HepG2 (cell line): Measurements from ENCODE around the gene TCAF1. TPM values are rescaled to one million over a fixed set of nuclear protein-coding genes. Genes with fewer than 3 reads are reported as not detected.

Experiments
- ATAC-seq: fragments of 200-7000 bp; cut with Tn5 transposase; 3 replicates; pipeline ENCODE4 v1.9.1; 2020; ENCODE audit warnings: mild to moderate bottlenecking, moderate library complexity
- BruUV-seq: library from RNA; stranded (reverse); fragments of 400-500 nt; replicated peaks from 2 replicates; lab custom pipeline; 2021; lab: Mats Ljungman, UMichigan
- CTCF ChIA-PET: fragments of 300-600 bp; formaldehyde crosslinking; extraction: SDS; loops from one replicate; lab custom pipeline; 2021; ENCODE audit warnings: low total read pairs, inconsistent platforms, low intra/inter-chr PET ratio; lab: Yijun Ruan, JAX
- POLR2A ChIA-PET: fragments of 350-600 bp; sonication (Branson Sonifier 250); formaldehyde crosslinking; loops from one replicate; lab custom pipeline; 2020; ENCODE audit warnings: antibody characterized with exemption, inconsistent platforms; lab: Yijun Ruan, JAX
- DNase-seq: peaks from one replicate; pipeline ENCODE4 v3.0.0-alpha.2; 2015; ENCODE audit warnings: low spot score
- FAIRE-seq: peaks from 3 replicates; lab custom pipeline; 2011; peaks lifted over from hg19 to GRCh38; lab: Jason Lieb, UNC
- H2AFZ ChIP-seq: one replicate; pipeline ENCODE4 v1.6.1; 2011; ENCODE audit warnings: low read length, inconsistent platforms
- H3K27ac ChIP-seq: fragments of 300-600 bp; 3 replicates; pipeline ENCODE4 v1.8.0; 2011; ENCODE audit warnings: mixed run types, mild to moderate bottlenecking, mixed read lengths, low read length, inconsistent platforms; ENCODE audit not compliant: insufficient read depth; ENCODE audit errors: extremely low read length
- H3K27me3 ChIP-seq, 2 experiments: fragments of 200-600 bp in 1 of 2; 2 replicates in 1 of 2; 3 replicates in 1 of 2; pipeline versions ENCODE4 v1.6.0 to v1.8.0; 2011; ENCODE audit warnings: low read length in 2 of 2, mild to moderate bottlenecking in 2 of 2, moderate library complexity in 2 of 2, inconsistent platforms in 1 of 2; ENCODE audit not compliant: insufficient read depth in 2 of 2, control insufficient read depth in 1 of 2
- H3K36me3 ChIP-seq, 2 experiments: fragments of 200-600 bp in 1 of 2; replicated peaks in 1 of 2; 2 replicates in 1 of 2; 3 replicates in 1 of 2; pipeline versions ENCODE4 v1.5.1 to v1.8.0; 2011; ENCODE audit warnings: low read length in 2 of 2, inconsistent platforms in 1 of 2; ENCODE audit not compliant: insufficient read depth in 2 of 2, control insufficient read depth in 1 of 2
- H3K4me1 ChIP-seq: 2 replicates; pipeline ENCODE4 v1.5.1; 2012; ENCODE audit warnings: low read length, inconsistent platforms; ENCODE audit not compliant: insufficient read depth
- H3K4me2 ChIP-seq: 2 replicates; pipeline ENCODE4 v1.6.0; 2011; ENCODE audit warnings: low read depth, low read length, inconsistent platforms
- H3K4me3 ChIP-seq, 3 experiments: fragments of 200-600 bp in 1 of 3; sonication (generic), shearing (Covaris generic) in 1 of 3; replicated peaks in 1 of 3; 2 replicates each; pipeline ENCODE4 v1.5.1; 2011 to 2016; ENCODE audit warnings: low read length in 3 of 3, inconsistent platforms in 2 of 3, low read depth in 2 of 3, mild to moderate bottlenecking in 2 of 3, control low read depth in 1 of 3, mixed read lengths in 1 of 3; ENCODE audit not compliant: insufficient read depth in 1 of 3
- H3K79me2 ChIP-seq: one replicate; pipeline ENCODE4 v1.6.1; 2011; ENCODE audit warnings: low read length, inconsistent platforms; ENCODE audit not compliant: insufficient read depth
- H3K9ac ChIP-seq: 2 replicates; pipeline ENCODE4 v1.6.0; 2011; ENCODE audit warnings: mild to moderate bottlenecking, low read depth, low read length, inconsistent platforms; ENCODE audit not compliant: insufficient read depth
- H3K9me3 ChIP-seq: 2 replicates; pipeline ENCODE4 v1.5.1; 2012; ENCODE audit warnings: mild to moderate bottlenecking, low read length
- H4K20me1 ChIP-seq: 2 replicates; pipeline ENCODE4 v1.6.0; 2011; ENCODE audit warnings: inconsistent platforms, mild to moderate bottlenecking, low read length, moderate library complexity; ENCODE audit not compliant: insufficient read depth
- EEA1 ChIP-seq: sonication (generic); formaldehyde crosslinking; IDR thresholded peaks from 2 replicates; pipeline ENCODE4 v1.5.1; 2020; ENCODE audit warnings: mild to moderate bottlenecking, missing genetic modification reagents, borderline replicate concordance
- PAX8 ChIP-seq: sonication (generic); formaldehyde crosslinking; IDR thresholded peaks from 2 replicates; pipeline ENCODE4 v1.8.0; 2022; ENCODE audit warnings: mild to moderate bottlenecking, missing genetic modification reagents, borderline replicate concordance
- RAD21 ChIP-seq: fragments of 450-650 bp; formaldehyde crosslinking; IDR thresholded peaks from 2 replicates; pipeline ENCODE4 v1.5.0; 2020; ENCODE audit warnings: mild to moderate bottlenecking
- RFX3 ChIP-seq: IDR thresholded peaks from 2 replicates; pipeline ENCODE4 v1.6.1; 2016; ENCODE audit warnings: missing biosample characterization, missing genetic modification reagents
- ZFAT ChIP-seq: sonication (generic); formaldehyde crosslinking; conservative IDR thresholded peaks from 2 replicates; pipeline ENCODE4 v1.8.1; 2023; ENCODE audit warnings: missing genetic modification reagents, inconsistent platforms
- ZFY ChIP-seq: sonication (generic); formaldehyde crosslinking; IDR thresholded peaks from 2 replicates; pipeline ENCODE4 v1.4.0; 2020; ENCODE audit warnings: missing genetic modification reagents
- ZKSCAN8 ChIP-seq: IDR thresholded peaks from 2 replicates; pipeline ENCODE4 v1.6.1; 2016; ENCODE audit warnings: borderline replicate concordance, missing genetic modification reagents, missing compliant biosample characterization
- ZNF180 ChIP-seq: sonication (generic); formaldehyde crosslinking; IDR thresholded peaks from 2 replicates; pipeline ENCODE4 v1.4.0; 2020; ENCODE audit warnings: low read depth, missing genetic modification reagents, borderline replicate concordance
- ZNF383 ChIP-seq: sonication (generic); formaldehyde crosslinking; IDR thresholded peaks from 2 replicates; pipeline ENCODE4 v1.4.0; 2020; ENCODE audit warnings: missing genetic modification reagents, mild to moderate bottlenecking, borderline replicate concordance
- ZNF883 ChIP-seq: sonication (generic); formaldehyde crosslinking; IDR thresholded peaks from 2 replicates; pipeline ENCODE4 v1.5.1; 2020; ENCODE audit warnings: mild to moderate bottlenecking, missing genetic modification reagents; ENCODE audit errors: not compliant biosample characterization
- WGBS: methylation state at CpG from one replicate; pipeline ENCODE4 v1.1.6; 2017; ENCODE audit warnings: low lambda C conversion rate; 5-methylcytosine and 5-hydroxymethylcytosine counted together
- in situ Hi-C: cut with HindIII; loops from 2 replicates; pipeline ENCODE4 v1.10.0; 2017; ENCODE audit warnings: low pct_unique_long_range_greater_than_20kb; ENCODE audit not compliant: extremely low pct_ligation_motif_present
- intact Hi-C: fragments of 100-400 bp; cut with micrococcal nuclease; formaldehyde crosslinking; loops from one replicate; pipeline ENCODE4 v1.10.0; 2022; ENCODE audit not compliant: unreplicated experiment
- polyA plus RNA-seq, 8 experiments: library from polyadenylated mRNA; depleted of rRNA in 3 of 8; stranded (reverse) in 7 of 8; unstranded in 1 of 8; fragments of >200 nt; fragmentation: Illumina TruSeq in 4 of 8; extraction: Trizol in 4 of 8; gene quantifications; 2 replicates each; pipeline versions ENCODE4 v1.2.1 to v1.2.3, GENCODE V29; 2011 to 2016; ENCODE audit warnings: low read depth in 4 of 8, missing spikeins in 1 of 8, mixed read lengths in 1 of 8; ENCODE audit not compliant: insufficient read depth in 1 of 8
- total RNA-seq, 5 experiments: library from RNA; depleted of rRNA; stranded (reverse); fragments of >200 nt; fragmentation: Illumina TruSeq; extraction: Trizol; gene quantifications; 2 replicates each; pipeline ENCODE4 v1.2.3, GENCODE V29; 2016; ENCODE audit warnings: low read depth in 1 of 5
- TF ChIP-seq, protein P1 (sequence below): sonication (generic); formaldehyde crosslinking; IDR thresholded peaks from 2 replicates; pipeline ENCODE4 v1.4.0; 2020; ENCODE audit warnings: low read depth, mild to moderate bottlenecking, missing genetic modification reagents

Gene TCAF1
- total and polyA plus RNA-seq, 2 of the 13 experiments (the other 11 are each of a cell fraction or from before 2014, with no cell fraction given): 36.2 to 101 TPM

DNA sequence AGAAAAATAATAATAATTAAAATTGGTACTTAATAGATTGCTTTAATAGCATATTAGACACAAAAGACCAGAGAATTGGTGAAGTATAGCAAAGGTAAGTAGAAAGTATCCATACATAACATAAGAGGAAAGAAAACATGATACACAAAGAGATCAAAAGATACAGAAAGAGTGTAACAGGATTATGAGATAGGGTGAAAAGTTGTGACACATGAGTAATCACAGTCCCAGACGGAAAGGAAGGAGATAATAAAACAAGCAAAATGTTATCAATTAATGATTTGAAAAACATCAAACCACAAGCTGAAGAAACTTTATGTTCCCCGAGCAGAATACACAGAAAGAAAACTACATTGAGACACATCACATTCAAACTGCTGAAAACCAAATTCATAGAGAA is 10.5 kb downstream of the TCAF1 start:
- in situ Hi-C loops: loop anchor here (25.0 kb wide), 1 partner anchor 496 kb away; no protein-coding TSS in a partner anchor
- Histone ChIP-seq H3K4me2 (no peak overlapping the region), H3K4me3 (no peak overlapping the region), H3K79me2 (peaks cover 91% of the 10 kb centered on the region), H2AFZ (no peak overlapping the region), H4K20me1 (peaks cover 28% of the 10 kb centered on the region), H3K9me3 (no peaks in the 10 kb centered on the region), H3K27me3 (no peaks in the 10 kb centered on the region), H3K4me1 (peaks cover 32% of the 10 kb centered on the region), H3K36me3 (no peaks in the 10 kb centered on the region; a peak in 2 of 5 replicates), H3K9ac (no peak overlapping the region), H3K27ac (no peak overlapping the region)
- intact Hi-C loops: no loop called here
- DNase-seq (no peak), FAIRE-seq (no peak), ATAC-seq (no peak)
- 90% methylated on average over 2 of the region's 2 CpGs for WGBS
- CTCF ChIA-PET: no interaction called here
- POLR2A ChIA-PET: interaction anchor here (2.0 to 2.7 kb wide), 2 partner anchors 8 to 10 kb away, joined by 30 to 34 read pairs; partner anchors contain the start of gene TCAF1
- BruUV-seq: no TSS peak
- TF ChIP-seq RFX3 (CRISPR knock-in tag): no peak
- TF ChIP-seq PAX8 (CRISPR knock-in tag): no peak
- TF ChIP-seq ZNF383 (CRISPR knock-in tag): no peak
- TF ChIP-seq EEA1 (CRISPR knock-in tag): no peak
- TF ChIP-seq, protein P1, sequence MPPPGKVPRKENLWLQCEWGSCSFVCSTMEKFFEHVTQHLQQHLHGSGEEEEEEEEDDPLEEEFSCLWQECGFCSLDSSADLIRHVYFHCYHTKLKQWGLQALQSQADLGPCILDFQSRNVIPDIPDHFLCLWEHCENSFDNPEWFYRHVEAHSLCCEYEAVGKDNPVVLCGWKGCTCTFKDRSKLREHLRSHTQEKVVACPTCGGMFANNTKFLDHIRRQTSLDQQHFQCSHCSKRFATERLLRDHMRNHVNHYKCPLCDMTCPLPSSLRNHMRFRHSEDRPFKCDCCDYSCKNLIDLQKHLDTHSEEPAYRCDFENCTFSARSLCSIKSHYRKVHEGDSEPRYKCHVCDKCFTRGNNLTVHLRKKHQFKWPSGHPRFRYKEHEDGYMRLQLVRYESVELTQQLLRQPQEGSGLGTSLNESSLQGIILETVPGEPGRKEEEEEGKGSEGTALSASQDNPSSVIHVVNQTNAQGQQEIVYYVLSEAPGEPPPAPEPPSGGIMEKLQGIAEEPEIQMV (CRISPR knock-in tag): no peak
- no peak for TF ChIP-seq ZNF883 (CRISPR knock-in tag)
- TF ChIP-seq ZFY (CRISPR knock-in tag): no peak
- TF ChIP-seq ZFAT (CRISPR knock-in tag): no peak
- no peak for TF ChIP-seq RAD21 (CRISPR knock-in tag)
- TF ChIP-seq ZNF180 (CRISPR knock-in tag): no peak
- TF ChIP-seq ZKSCAN8: no peak
